ENCODE measurements around the gene PDLIM7. TPM values are rescaled to one million over a fixed set of nuclear protein-coding genes. Genes with fewer than 3 reads are reported as not detected.

The PDLIM7 gene
- total RNA-seq, 2 donors from 2014 or later, result 6.8 to 16.2 TPM

GRCh38 chr5:177530638-177531037, 33.2 kb upstream of the PDLIM7 start:
- peak overlapping the region; percentile 60 for H3K27ac Mint-ChIP-seq
- H3K9me3 ChIP-seq (ENCODE audit: control insufficient read depth, low read length, poor library complexity, severe bottlenecking), result no peaks in the 10 kb centered on the region
- no peaks in the 10 kb centered on the region for H3K27me3 Mint-ChIP-seq
- H3K4me1 Mint-ChIP-seq, result peaks cover 11% of the 10 kb centered on the region
- H3K36me3 Mint-ChIP-seq (ENCODE audit: low read depth), result peaks cover 10% of the 10 kb centered on the region
- DNase-seq (no peak), ATAC-seq (no peak)
- H3K4me3 Mint-ChIP-seq, result no peak overlapping the region

GRCh38 chr5:177529247-177530203, 32.1 kb upstream of the PDLIM7 start:
- DNase-seq (no peak), ATAC-seq (no peak)
- no peak overlapping the region for H3K4me3 Mint-ChIP-seq
- no peaks in the 10 kb centered on the region for H3K9me3 ChIP-seq (ENCODE audit: control insufficient read depth, low read length, poor library complexity, severe bottlenecking)
- peak overlapping the region; percentile 71 for H3K27ac Mint-ChIP-seq
- H3K27me3 Mint-ChIP-seq, result no peaks in the 10 kb centered on the region
- H3K36me3 Mint-ChIP-seq (ENCODE audit: low read depth), result peaks cover 10% of the 10 kb centered on the region
- peaks cover 11% of the 10 kb centered on the region for H3K4me1 Mint-ChIP-seq

- DNase-seq (no peak), ATAC-seq (no peak)
- no peaks in the 10 kb centered on the region for H3K27me3 Mint-ChIP-seq
- H3K9me3 ChIP-seq (ENCODE audit: control insufficient read depth, low read length, poor library complexity, severe bottlenecking), result no peaks in the 10 kb centered on the region
- no peak overlapping the region for H3K27ac Mint-ChIP-seq
- peaks cover 8% of the 10 kb centered on the region for H3K4me1 Mint-ChIP-seq
- no peak overlapping the region for H3K4me3 Mint-ChIP-seq
- H3K36me3 Mint-ChIP-seq (ENCODE audit: low read depth), result peaks cover 10% of the 10 kb centered on the region
Observed at GRCh38 chr5:177528631-177529030, 31.2 kb upstream of the PDLIM7 start.

DNA sequence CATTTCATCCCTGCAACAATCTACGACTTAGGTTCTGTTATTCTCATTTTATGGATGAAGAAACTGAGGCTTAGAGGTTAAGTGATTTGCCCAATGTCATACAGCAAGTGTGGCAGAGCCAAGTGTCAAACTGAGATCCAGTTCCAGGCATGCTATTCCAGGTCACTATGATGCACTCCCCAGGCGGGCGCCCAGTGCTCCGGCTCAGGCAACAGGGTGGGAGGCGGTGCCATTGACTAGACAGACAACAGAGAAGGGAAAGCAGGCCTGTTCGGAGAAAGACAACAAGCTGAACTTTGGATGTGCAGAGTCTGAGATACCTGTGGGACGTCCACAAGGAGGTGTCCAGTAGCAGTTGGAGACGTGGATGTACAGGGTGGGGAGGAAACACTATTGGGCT, 30.2 kb upstream of the PDLIM7 start:
- peaks cover 8% of the 10 kb centered on the region for H3K4me1 Mint-ChIP-seq
- no peaks in the 10 kb centered on the region for H3K9me3 ChIP-seq (ENCODE audit: control insufficient read depth, low read length, poor library complexity, severe bottlenecking)
- H3K36me3 Mint-ChIP-seq (ENCODE audit: low read depth), result peaks cover 10% of the 10 kb centered on the region
- no peak for ATAC-seq
- no peak for DNase-seq
- H3K27me3 Mint-ChIP-seq, result no peaks in the 10 kb centered on the region
- no peak overlapping the region for H3K4me3 Mint-ChIP-seq
- no peak overlapping the region for H3K27ac Mint-ChIP-seq

DNA sequence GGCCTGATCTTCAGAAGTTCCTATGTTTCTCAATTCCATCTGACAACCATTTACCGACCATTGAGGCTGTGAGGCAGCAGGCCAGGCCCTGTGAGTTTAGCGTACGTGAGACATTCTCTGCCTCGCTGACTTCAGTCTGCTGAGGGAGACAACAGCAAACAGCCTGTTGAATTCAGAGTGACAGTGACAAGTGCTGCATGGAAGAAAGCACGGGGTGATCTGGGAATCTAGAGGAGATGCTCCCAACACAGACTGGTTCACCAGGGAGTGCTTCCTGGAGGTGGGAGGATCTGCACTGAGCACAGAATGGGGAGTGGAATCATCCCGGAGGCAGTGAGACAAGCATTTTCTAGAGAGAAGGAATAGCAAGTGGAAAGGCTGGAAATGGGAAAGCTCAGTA, 29.4 kb upstream of the PDLIM7 start:
- ATAC-seq (no peak), DNase-seq (no peak)
- H3K36me3 Mint-ChIP-seq (ENCODE audit: low read depth), result peaks cover 7% of the 10 kb centered on the region
- no peaks in the 10 kb centered on the region for H3K9me3 ChIP-seq (ENCODE audit: control insufficient read depth, low read length, poor library complexity, severe bottlenecking)
- peaks cover 8% of the 10 kb centered on the region for H3K4me1 Mint-ChIP-seq
- no peak overlapping the region for H3K27ac Mint-ChIP-seq
- H3K4me3 Mint-ChIP-seq, result no peak overlapping the region
- H3K27me3 Mint-ChIP-seq, result no peaks in the 10 kb centered on the region

DNA sequence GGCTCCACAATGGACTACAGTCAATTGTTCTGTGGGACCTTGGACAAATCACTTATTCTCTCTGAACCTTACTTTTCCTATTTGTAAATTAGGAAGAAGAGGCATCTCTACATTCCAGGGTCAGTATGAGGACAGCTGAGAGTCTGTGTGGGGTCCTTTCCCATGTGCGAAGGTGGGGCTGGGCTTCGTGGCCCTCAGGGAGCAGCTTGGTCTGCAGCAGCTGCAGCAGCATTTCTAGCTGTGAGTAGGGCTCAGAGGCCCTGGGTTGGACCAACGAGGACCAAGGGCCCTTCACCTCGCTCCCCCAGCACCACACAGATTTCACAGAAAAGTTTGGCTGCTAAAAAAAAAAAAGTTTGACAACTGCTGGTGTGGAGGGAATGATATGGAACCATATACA, 28.8 kb upstream of the PDLIM7 start:
- Mint-ChIP-seq H3K36me3 (ENCODE audit: low read depth) (peaks cover 7% of the 10 kb centered on the region), H3K4me3 (no peak overlapping the region), H3K4me1 (peaks cover 13% of the 10 kb centered on the region), H3K27me3 (no peaks in the 10 kb centered on the region), H3K27ac (no peak overlapping the region)
- DNase-seq (no peak), ATAC-seq (no peak)
- H3K9me3 ChIP-seq (ENCODE audit: control insufficient read depth, low read length, poor library complexity, severe bottlenecking), result no peaks in the 10 kb centered on the region

DNA sequence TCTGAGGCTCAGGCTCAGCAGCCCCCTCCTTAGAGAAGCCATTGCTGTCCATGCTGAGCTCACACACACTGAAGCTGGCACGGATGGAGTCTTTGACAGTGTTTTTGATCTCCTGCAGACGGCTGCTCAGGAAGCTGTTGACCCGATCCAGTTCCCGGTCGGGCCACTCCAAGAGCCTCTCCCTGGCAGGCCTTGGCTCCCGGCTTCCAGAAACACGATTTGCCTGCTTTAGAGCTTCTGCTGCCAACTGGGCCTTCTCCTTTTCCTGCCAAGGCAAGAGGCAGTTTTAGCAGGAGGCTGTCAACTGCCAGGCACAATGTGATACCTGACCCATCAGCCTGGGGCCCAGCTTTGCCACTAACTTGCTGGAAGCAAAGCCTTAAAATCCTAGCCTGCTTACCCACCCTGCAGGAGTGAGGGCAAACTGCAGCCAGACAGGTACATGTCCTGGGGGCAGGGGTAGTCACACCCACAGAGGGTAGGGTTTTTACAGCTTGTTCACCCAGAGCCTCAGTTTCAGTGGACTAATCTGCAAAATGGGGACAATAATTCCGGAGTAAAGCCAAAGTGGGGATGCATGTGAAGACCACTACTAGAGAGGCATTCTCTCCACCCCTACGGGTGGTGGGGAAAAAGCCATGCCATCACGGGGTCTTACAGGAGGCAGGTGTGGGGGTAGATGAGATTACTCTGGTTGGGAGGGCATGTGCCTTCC, 27.7 kb upstream of the PDLIM7 start:
- H3K27me3 Mint-ChIP-seq, result no peaks in the 10 kb centered on the region
- no peak overlapping the region for H3K4me3 Mint-ChIP-seq
- no peaks in the 10 kb centered on the region for H3K9me3 ChIP-seq (ENCODE audit: control insufficient read depth, low read length, poor library complexity, severe bottlenecking)
- H3K27ac Mint-ChIP-seq, result peak overlapping the region; percentile 6
- H3K4me1 Mint-ChIP-seq, result peaks cover 12% of the 10 kb centered on the region
- DNase-seq, result no peak
- no peak for ATAC-seq
- peaks cover 6% of the 10 kb centered on the region for H3K36me3 Mint-ChIP-seq (ENCODE audit: low read depth)

DNA sequence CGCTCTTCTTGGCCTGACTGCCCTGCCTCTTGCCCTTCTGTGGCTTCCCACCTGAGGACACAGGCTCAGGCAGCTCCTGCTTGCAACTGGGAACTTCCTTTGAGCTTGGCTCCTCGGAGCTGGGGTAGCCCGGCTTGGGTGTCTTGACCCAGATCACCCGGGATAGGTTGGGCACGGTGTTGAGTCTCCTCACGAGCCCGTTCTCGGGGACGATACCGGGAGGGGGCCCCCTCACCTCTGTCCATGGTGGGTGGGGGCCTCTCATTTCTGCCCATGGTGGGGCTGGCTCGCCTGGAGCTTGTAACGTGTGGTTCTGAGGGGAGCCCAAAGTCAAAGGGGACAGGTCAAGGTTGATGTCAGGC, 27.1 kb upstream of the PDLIM7 start:
- ATAC-seq, result no peak
- DNase-seq, result no peak
- no peaks in the 10 kb centered on the region for H3K27me3 Mint-ChIP-seq
- H3K4me1 Mint-ChIP-seq, result peaks cover 12% of the 10 kb centered on the region
- H3K27ac Mint-ChIP-seq, result no peak overlapping the region
- peaks cover 6% of the 10 kb centered on the region for H3K36me3 Mint-ChIP-seq (ENCODE audit: low read depth)
- no peaks in the 10 kb centered on the region for H3K9me3 ChIP-seq (ENCODE audit: control insufficient read depth, low read length, poor library complexity, severe bottlenecking)
- H3K4me3 Mint-ChIP-seq, result no peak overlapping the region

DNA sequence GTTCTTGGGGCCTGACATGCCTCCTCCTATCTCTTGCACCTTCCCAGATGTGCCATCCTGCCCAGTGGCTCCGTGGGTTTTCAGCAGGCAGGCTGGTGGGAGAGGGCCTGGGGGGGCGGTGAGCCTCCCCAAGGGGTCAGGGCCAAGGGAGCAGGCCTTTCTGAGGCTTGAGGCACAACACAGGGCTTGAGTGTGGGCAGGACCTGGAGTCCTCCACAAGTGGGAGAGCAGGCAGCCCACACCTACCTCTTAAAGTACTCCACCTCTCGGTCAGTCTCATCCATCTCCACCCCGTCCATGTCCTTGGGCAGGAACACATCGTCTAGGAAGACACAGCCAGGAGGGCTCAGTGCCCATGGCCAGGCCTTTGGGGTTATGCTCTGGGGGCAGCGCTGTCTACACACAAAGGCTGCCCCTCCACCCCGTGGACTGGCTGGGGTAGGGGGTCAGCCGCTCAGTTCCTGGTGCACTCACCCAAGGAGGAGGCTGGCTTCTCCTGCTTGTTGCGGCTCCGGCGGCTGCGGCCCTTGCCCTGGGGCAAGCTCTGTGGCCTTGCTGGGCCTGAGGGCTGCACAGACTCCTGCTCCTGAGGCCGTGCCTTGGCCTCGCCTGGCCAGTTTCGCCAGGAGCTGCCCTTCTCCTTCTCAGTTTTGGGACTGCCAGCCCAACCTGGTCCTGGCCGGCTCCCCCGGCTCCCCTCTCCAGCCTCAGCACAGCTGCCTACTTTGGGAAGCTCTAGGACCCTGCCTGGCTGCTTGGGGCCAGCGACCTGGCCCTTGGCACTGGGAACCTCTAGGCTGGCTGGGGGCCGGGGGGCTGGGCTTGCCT, 26.5 kb upstream of the PDLIM7 start:
- no peaks in the 10 kb centered on the region for H3K9me3 ChIP-seq (ENCODE audit: control insufficient read depth, low read length, poor library complexity, severe bottlenecking)
- no peak overlapping the region for H3K4me3 Mint-ChIP-seq
- H3K27me3 Mint-ChIP-seq, result no peaks in the 10 kb centered on the region
- DNase-seq (no peak), ATAC-seq (no peak)
- H3K36me3 Mint-ChIP-seq (ENCODE audit: low read depth), result peaks cover 4% of the 10 kb centered on the region
- H3K4me1 Mint-ChIP-seq, result peaks cover 13% of the 10 kb centered on the region
- no peak overlapping the region for H3K27ac Mint-ChIP-seq

GRCh38 chr5:177520916-177521513, 23.6 kb upstream of the PDLIM7 start:
- Mint-ChIP-seq H3K4me1 (peaks cover 27% of the 10 kb centered on the region), H3K27ac (peak overlapping the region; percentile 77)
- DNase-seq, result no peak

GRCh38 chr5:177520271-177520670, 22.9 kb upstream of the PDLIM7 start:
- Mint-ChIP-seq H3K27me3 (no peaks in the 10 kb centered on the region), H3K36me3 (ENCODE audit: low read depth) (peaks cover 8% of the 10 kb centered on the region), H3K4me3 (no peak overlapping the region), H3K27ac (peak overlapping the region; percentile 77), H3K4me1 (peaks cover 31% of the 10 kb centered on the region)
- ATAC-seq (no peak), DNase-seq (no peak)
- no peaks in the 10 kb centered on the region for H3K9me3 ChIP-seq (ENCODE audit: control insufficient read depth, low read length, poor library complexity, severe bottlenecking)

More at GRCh38 chr5:177520916-177521513, 23.6 kb upstream of the PDLIM7 start:
- peaks cover 8% of the 10 kb centered on the region for H3K36me3 Mint-ChIP-seq (ENCODE audit: low read depth)
- no peak for ATAC-seq
- no peaks in the 10 kb centered on the region for H3K27me3 Mint-ChIP-seq
- no peaks in the 10 kb centered on the region for H3K9me3 ChIP-seq (ENCODE audit: control insufficient read depth, low read length, poor library complexity, severe bottlenecking)
- no peak overlapping the region for H3K4me3 Mint-ChIP-seq

- no peaks in the 10 kb centered on the region for H3K9me3 ChIP-seq (ENCODE audit: control insufficient read depth, low read length, poor library complexity, severe bottlenecking)
- Mint-ChIP-seq H3K27me3 (no peaks in the 10 kb centered on the region), H3K4me1 (peaks cover 31% of the 10 kb centered on the region), H3K4me3 (peak overlapping the region; percentile 45), H3K36me3 (ENCODE audit: low read depth) (peaks cover 8% of the 10 kb centered on the region), H3K27ac (peak overlapping the region; percentile 77)
- ATAC-seq (no peak), DNase-seq (no peak)
Observed at GRCh38 chr5:177519463-177520235, 22.2 kb upstream of the PDLIM7 start.

Data from T-helper 17 cell (primary cell).